ENCODE results near the gene IFNAR1. TPM values are rescaled to one million over a fixed set of nuclear protein-coding genes. Genes with fewer than 3 reads are reported as not detected.

The IFNAR1 gene
- total RNA-seq, 2 donors from 2014 or later = 11.7 to 16.9 TPM

- H3K36me3 Mint-ChIP-seq (ENCODE audit: low read depth) = peaks cover 15% of the 10 kb centered on the region
- H3K4me1 Mint-ChIP-seq = no peaks in the 10 kb centered on the region
- peak overlapping the region; percentile 92 for H3K4me3 ChIP-seq (ENCODE audit: low read length)
- H3K9me3 ChIP-seq (ENCODE audit: control insufficient read depth, low read length) = no peaks in the 10 kb centered on the region
- H3K9me3 Mint-ChIP-seq = no peaks in the 10 kb centered on the region
- no peak for TF ChIP-seq CTCF (conservative IDR thresholded peaks at IDR 0.05)
- H3K27ac Mint-ChIP-seq = no peak overlapping the region
- peak overlapping the region; percentile 78 for H3K9ac ChIP-seq (ENCODE audit: extremely low read depth, low read length, poor library complexity, severe bottlenecking)
- DNase-seq = no peak
- no peaks in the 10 kb centered on the region for H3K27me3 Mint-ChIP-seq (ENCODE audit: insufficient read depth)
- H3K4me3 Mint-ChIP-seq = no peak overlapping the region
- 0 to 1% methylated on average over 27 to 28 of the region's 28 CpGs for WGBS, 2 experiments (ENCODE audit: insufficient coverage in 1 of 2, insufficient read length in 1 of 2)
- no peaks in the 10 kb centered on the region for H3K27me3 ChIP-seq (ENCODE audit: control insufficient read depth, insufficient read depth, low read length, poor library complexity, severe bottlenecking)
- H3K4me1 ChIP-seq (ENCODE audit: control insufficient read depth, insufficient read depth, low read length) = no peaks in the 10 kb centered on the region
- H3K27ac ChIP-seq (ENCODE audit: low read depth, low read length) = peak overlapping the region; percentile 81
- H3K36me3 ChIP-seq (ENCODE audit: control insufficient read depth, insufficient read depth, low read length) = no peaks in the 10 kb centered on the region
Observed at GRCh38 chr21:33325222-33326067, 675 bp downstream of the IFNAR1 start.

GRCh38 chr21:33327326-33327725, 2.6 kb downstream of the IFNAR1 start:
- H3K9me3 Mint-ChIP-seq = peaks cover 6% of the 10 kb centered on the region
- WGBS, 2 experiments (ENCODE audit: insufficient coverage in 1 of 2, insufficient read length in 1 of 2) = 86 to 93% methylated on average over 3 of the region's 3 CpGs
- H3K4me1 Mint-ChIP-seq = no peaks in the 10 kb centered on the region
- no peak overlapping the region for H3K4me3 Mint-ChIP-seq
- H3K27me3 Mint-ChIP-seq (ENCODE audit: insufficient read depth) = no peaks in the 10 kb centered on the region
- Histone ChIP-seq H3K9me3 (ENCODE audit: control insufficient read depth, low read length) (peaks cover 15% of the 10 kb centered on the region), H3K27ac (ENCODE audit: low read depth, low read length) (no peak overlapping the region), H3K27me3 (ENCODE audit: control insufficient read depth, insufficient read depth, low read length, poor library complexity, severe bottlenecking) (no peaks in the 10 kb centered on the region), H3K4me1 (ENCODE audit: control insufficient read depth, insufficient read depth, low read length) (no peaks in the 10 kb centered on the region), H3K9ac (ENCODE audit: extremely low read depth, low read length, poor library complexity, severe bottlenecking) (no peak overlapping the region), H3K36me3 (ENCODE audit: control insufficient read depth, insufficient read depth, low read length) (no peaks in the 10 kb centered on the region), H3K4me3 (ENCODE audit: low read length) (no peak overlapping the region)
- no peak for DNase-seq
- no peak overlapping the region for H3K27ac Mint-ChIP-seq
- TF ChIP-seq CTCF (conservative IDR thresholded peaks at IDR 0.05) = no peak
- peaks cover 32% of the 10 kb centered on the region for H3K36me3 Mint-ChIP-seq (ENCODE audit: low read depth)

GRCh38 chr21:33327792-33328433, 3.1 kb downstream of the IFNAR1 start:
- H3K4me1 ChIP-seq (ENCODE audit: control insufficient read depth, insufficient read depth, low read length) = no peaks in the 10 kb centered on the region
- H3K27me3 ChIP-seq (ENCODE audit: control insufficient read depth, insufficient read depth, low read length, poor library complexity, severe bottlenecking) = no peaks in the 10 kb centered on the region
- no peaks in the 10 kb centered on the region for H3K27me3 Mint-ChIP-seq (ENCODE audit: insufficient read depth)
- peaks cover 21% of the 10 kb centered on the region for H3K9me3 ChIP-seq (ENCODE audit: control insufficient read depth, low read length)
- H3K4me1 Mint-ChIP-seq = no peaks in the 10 kb centered on the region
- TF ChIP-seq CTCF (conservative IDR thresholded peaks at IDR 0.05) = no peak
- peaks cover 1% of the 10 kb centered on the region for H3K36me3 ChIP-seq (ENCODE audit: control insufficient read depth, insufficient read depth, low read length)
- WGBS, 2 experiments (ENCODE audit: insufficient coverage in 1 of 2, insufficient read length in 1 of 2) = 91 to 100% methylated on average over 2 to 7 of the region's 7 CpGs
- no peak overlapping the region for H3K4me3 Mint-ChIP-seq
- H3K4me3 ChIP-seq (ENCODE audit: low read length) = no peak overlapping the region
- no peak overlapping the region for H3K9ac ChIP-seq (ENCODE audit: extremely low read depth, low read length, poor library complexity, severe bottlenecking)
- peaks cover 12% of the 10 kb centered on the region for H3K9me3 Mint-ChIP-seq
- DNase-seq = no peak
- no peak overlapping the region for H3K27ac Mint-ChIP-seq
- no peak overlapping the region for H3K27ac ChIP-seq (ENCODE audit: low read depth, low read length)
- peaks cover 37% of the 10 kb centered on the region for H3K36me3 Mint-ChIP-seq (ENCODE audit: low read depth)
